Endothelial cell (in vitro differentiated cells): ENCODE results near the gene TMEM53. TPM values are rescaled to one million over a fixed set of nuclear protein-coding genes. Genes with fewer than 3 reads are reported as not detected.
A peak's percentile ranks its signal among the peaks of the same experiment; 100 is the strongest.

Source experiments
- DNase-seq: peaks from one replicate; pipeline ENCODE4 v3.0.0; 2021; ENCODE audit warnings: low spot score
- H3K27ac Mint-ChIP-seq: one replicate; pipeline ENCODE4 v1.8.0; 2021; ENCODE audit warnings: mixed read lengths, inconsistent platforms; ENCODE audit not compliant: unreplicated experiment
- H3K27me3 Mint-ChIP-seq: one replicate; pipeline ENCODE4 v1.8.0; 2021; ENCODE audit warnings: mild to moderate bottlenecking, moderate library complexity, mixed read lengths, inconsistent platforms; ENCODE audit not compliant: unreplicated experiment
- H3K36me3 Mint-ChIP-seq: one replicate; pipeline ENCODE4 v1.8.0; 2021; ENCODE audit warnings: mild to moderate bottlenecking, low read depth, mixed read lengths, inconsistent platforms; ENCODE audit not compliant: unreplicated experiment
- H3K4me1 Mint-ChIP-seq: one replicate; pipeline ENCODE4 v1.8.0; 2021; ENCODE audit warnings: mild to moderate bottlenecking, mixed read lengths, inconsistent platforms; ENCODE audit not compliant: unreplicated experiment
- H3K4me3 Mint-ChIP-seq: one replicate; pipeline ENCODE4 v1.8.0; 2021; ENCODE audit warnings: mild to moderate bottlenecking, mixed read lengths, inconsistent platforms; ENCODE audit not compliant: unreplicated experiment
- H3K9me3 Mint-ChIP-seq: one replicate; pipeline ENCODE4 v1.8.0; 2021; ENCODE audit warnings: mixed read lengths, inconsistent platforms; ENCODE audit not compliant: unreplicated experiment
- CTCF ChIP-seq: fragments of 200-600 bp; sonication (generic); IDR thresholded peaks from one replicate; pipeline ENCODE4 v1.5.0; 2021; ENCODE audit warnings: antibody characterized with exemption; ENCODE audit not compliant: unreplicated experiment
- total RNA-seq: library from RNA; stranded (reverse); fragmentation: NEBNext Ultra II Directional; extraction: Animal tissue kit (Norgen Biotek cat#: 25700); gene quantifications from one replicate; pipeline ENCODE4 v1.2.1, GENCODE V29; 2021; ENCODE audit not compliant: unreplicated experiment

The TMEM53 gene
- total RNA-seq, 1 donor from 2014 or later, result 15.6 TPM

- Mint-ChIP-seq H3K36me3 (peaks cover 44% of the 10 kb centered on the region), H3K27ac (peak overlapping the region; percentile 98), H3K9me3 (no peaks in the 10 kb centered on the region), H3K27me3 (peaks cover 22% of the 10 kb centered on the region), H3K4me3 (peak overlapping the region; percentile 95), H3K4me1 (peaks cover 27% of the 10 kb centered on the region)
- DNase-seq, result peak; percentile 90
- TF ChIP-seq CTCF, result no peak
These were observed 42.4 kb downstream of the TMEM53 start for GRCh38 chr1:44631647-44632539.

- Mint-ChIP-seq H3K27me3 (peaks cover 22% of the 10 kb centered on the region), H3K9me3 (no peaks in the 10 kb centered on the region), H3K27ac (peak overlapping the region; percentile 98), H3K36me3 (peaks cover 39% of the 10 kb centered on the region), H3K4me3 (peak overlapping the region; percentile 94), H3K4me1 (peaks cover 27% of the 10 kb centered on the region)
- DNase-seq, result no peak
- TF ChIP-seq CTCF, result no peak
These were observed 43.0 kb downstream of the TMEM53 start for GRCh38 chr1:44631333-44631646.

DNA sequence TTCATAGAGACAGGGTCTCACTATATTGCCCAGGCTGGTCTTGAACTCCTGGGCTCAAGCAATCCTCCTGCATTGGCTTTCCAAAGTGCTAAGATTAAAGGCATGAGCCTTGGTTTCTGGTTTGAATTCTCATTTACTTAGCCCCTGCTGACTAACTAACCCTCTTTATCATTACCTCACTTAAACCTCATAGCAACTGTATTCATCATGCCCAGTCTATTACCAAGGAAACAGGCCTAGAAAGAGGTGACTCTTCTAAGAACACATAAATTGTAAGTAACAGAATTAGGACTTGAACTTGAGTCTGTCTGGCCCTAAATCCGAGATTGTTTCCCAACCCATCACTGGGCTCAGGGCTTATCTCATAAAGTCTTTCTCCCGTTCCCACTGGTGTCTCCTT is 44.2 kb downstream of the TMEM53 start:
- TF ChIP-seq CTCF, result no peak
- H3K4me1 Mint-ChIP-seq, result peaks cover 27% of the 10 kb centered on the region
- peaks cover 19% of the 10 kb centered on the region for H3K27me3 Mint-ChIP-seq
- H3K4me3 Mint-ChIP-seq, result peak overlapping the region; percentile 94
- H3K9me3 Mint-ChIP-seq, result no peaks in the 10 kb centered on the region
- peaks cover 29% of the 10 kb centered on the region for H3K36me3 Mint-ChIP-seq
- no peak for DNase-seq
- peak overlapping the region; percentile 98 for H3K27ac Mint-ChIP-seq

DNA sequence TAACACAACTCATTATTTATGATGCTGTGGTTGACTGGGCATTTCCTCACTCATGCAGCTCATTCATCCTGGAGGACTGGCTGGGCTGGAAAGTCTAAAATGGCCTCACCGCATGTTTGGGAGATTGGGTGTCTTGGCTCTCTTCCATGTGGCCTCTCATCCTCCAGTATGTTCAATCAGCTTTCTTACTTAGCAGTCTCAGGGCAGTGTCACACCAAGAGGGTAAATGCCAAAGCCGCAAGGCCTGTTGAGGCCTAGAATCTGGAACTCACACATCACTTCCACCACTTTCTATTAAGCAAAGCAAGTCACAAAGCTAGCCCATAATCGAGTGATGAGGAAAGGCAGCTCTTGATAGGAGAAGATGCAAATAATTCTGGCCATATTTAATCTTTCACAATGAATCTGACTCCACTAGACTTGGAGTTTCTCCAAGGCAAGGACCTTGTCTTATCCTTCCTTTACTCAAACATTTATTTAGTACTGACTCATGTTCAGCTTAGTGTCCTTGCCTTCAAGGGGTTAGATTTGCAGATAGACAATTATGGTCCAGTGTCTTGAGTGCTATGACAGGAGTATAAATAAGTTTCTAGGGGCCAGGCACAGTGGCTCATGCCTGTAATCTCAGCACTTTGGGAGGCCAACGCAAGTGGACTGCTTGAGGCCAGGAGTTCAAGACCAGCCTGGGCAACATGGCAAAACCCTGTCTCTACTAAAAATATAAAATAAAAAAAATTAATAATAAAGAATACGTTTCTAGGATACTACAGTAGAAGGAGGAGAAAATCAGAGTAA is 45.1 kb downstream of the TMEM53 start:
- H3K27ac Mint-ChIP-seq, result peak overlapping the region; percentile 61
- no peak for TF ChIP-seq CTCF
- H3K9me3 Mint-ChIP-seq, result no peaks in the 10 kb centered on the region
- H3K4me3 Mint-ChIP-seq, result no peak overlapping the region
- peaks cover 20% of the 10 kb centered on the region for H3K36me3 Mint-ChIP-seq
- peaks cover 26% of the 10 kb centered on the region for H3K4me1 Mint-ChIP-seq
- H3K27me3 Mint-ChIP-seq, result peaks cover 16% of the 10 kb centered on the region
- DNase-seq, result no peak
